HEK293 (cell line): Measurements from ENCODE around the gene CRYBA1.

Experiments
- CTCF ChIA-PET: fragments of 350-600 bp; formaldehyde crosslinking; extraction: SDS; loops from one replicate; lab custom pipeline; 2021; ENCODE audit warnings: antibody characterized with exemption; lab: Yijun Ruan, JAX
- POLR2A ChIA-PET: fragments of 300-600 bp; formaldehyde crosslinking; extraction: SDS; loops from one replicate; lab custom pipeline; 2020; ENCODE audit warnings: antibody characterized with exemption, inconsistent platforms; lab: Yijun Ruan, JAX
- H3K27ac ChIP-seq: fragments of 200-500 bp; sonication (Bioruptor generic); 2 replicates; pipeline ENCODE4 v1.5.1; 2014; ENCODE audit warnings: low read depth, low read length, control low read depth, inconsistent platforms; ENCODE audit errors: extremely low read depth
- H3K36me3 ChIP-seq, 2 experiments: fragments of 200-500 bp in 1 of 2; sonication (Bioruptor generic) in 1 of 2; 1 replicate in 1 of 2; 2 replicates in 1 of 2; pipeline ENCODE4 v1.5.1; 2014 to 2017; ENCODE audit warnings: inconsistent platforms in 2 of 2, low read length in 2 of 2; ENCODE audit not compliant: control insufficient read depth in 2 of 2, insufficient read depth in 1 of 2
- H3K4me1 ChIP-seq: fragments of 200-500 bp; sonication (Bioruptor generic); 2 replicates; pipeline ENCODE4 v1.5.1; 2014; ENCODE audit warnings: mild to moderate bottlenecking, low read length, inconsistent platforms; ENCODE audit not compliant: control insufficient read depth, insufficient read depth
- H3K4me3 ChIP-seq: 2 replicates; pipeline ENCODE4 v1.5.1; 2011; ENCODE audit warnings: low read depth, mild to moderate bottlenecking, control low read depth, low read length, moderate library complexity
- H3K9me3 ChIP-seq: fragments of 200-500 bp; sonication (Bioruptor generic); 2 replicates; pipeline ENCODE4 v1.5.1; 2014; ENCODE audit warnings: low read depth, low read length, inconsistent platforms; ENCODE audit not compliant: control insufficient read depth, insufficient read depth
- CTCF ChIP-seq: fragments of 450-650 bp; formaldehyde crosslinking; IDR thresholded peaks from 2 replicates; pipeline ENCODE4 v1.5.1; 2016; ENCODE audit warnings: missing biosample characterization, missing genetic modification characterization
- GLIS2 ChIP-seq: fragments of 450-650 bp; formaldehyde crosslinking; IDR thresholded peaks from 2 replicates; pipeline ENCODE4 v1.5.1; 2016; ENCODE audit warnings: missing biosample characterization, missing genetic modification characterization
- KLF1 ChIP-seq: fragments of 450-650 bp; formaldehyde crosslinking; IDR thresholded peaks from 2 replicates; pipeline ENCODE4 v1.5.1; 2016; ENCODE audit warnings: missing biosample characterization, missing genetic modification characterization
- OSR2 ChIP-seq: fragments of 450-650 bp; formaldehyde crosslinking; IDR thresholded peaks from 2 replicates; pipeline ENCODE4 v1.5.1; 2016; ENCODE audit warnings: missing biosample characterization, missing genetic modification characterization
- WT1 ChIP-seq: fragments of 450-650 bp; formaldehyde crosslinking; IDR thresholded peaks from 2 replicates; pipeline ENCODE4 v1.5.1; 2016; ENCODE audit warnings: missing biosample characterization, missing genetic modification characterization
- YY1 ChIP-seq: fragments of 450-650 bp; formaldehyde crosslinking; IDR thresholded peaks from 2 replicates; pipeline ENCODE4 v1.5.1; 2018; ENCODE audit warnings: missing biosample characterization, missing genetic modification characterization
- YY2 ChIP-seq: fragments of 450-650 bp; formaldehyde crosslinking; IDR thresholded peaks from 2 replicates; pipeline ENCODE4 v1.5.1; 2016; ENCODE audit warnings: missing biosample characterization, missing genetic modification characterization
- ZBTB21 ChIP-seq: fragments of 450-650 bp; formaldehyde crosslinking; IDR thresholded peaks from 2 replicates; pipeline ENCODE4 v1.5.1; 2017; ENCODE audit warnings: missing biosample characterization, missing genetic modification characterization
- ZNF132 ChIP-seq: fragments of 450-650 bp; formaldehyde crosslinking; IDR thresholded peaks from 2 replicates; pipeline ENCODE4 v1.5.1; 2017; ENCODE audit warnings: missing biosample characterization, missing genetic modification characterization, borderline replicate concordance
- ZNF146 ChIP-seq: fragments of 450-650 bp; formaldehyde crosslinking; IDR thresholded peaks from 2 replicates; pipeline ENCODE4 v1.5.1; 2016; ENCODE audit warnings: missing biosample characterization, missing genetic modification characterization
- ZNF148 ChIP-seq: fragments of 450-650 bp; formaldehyde crosslinking; IDR thresholded peaks from 2 replicates; pipeline ENCODE4 v1.5.0; 2017; ENCODE audit warnings: missing biosample characterization, missing genetic modification characterization, borderline replicate concordance
- ZNF16 ChIP-seq: fragments of 450-650 bp; formaldehyde crosslinking; IDR thresholded peaks from 2 replicates; pipeline ENCODE4 v1.5.1; 2016; ENCODE audit warnings: low read depth, missing biosample characterization, missing genetic modification characterization
- ZNF175 ChIP-seq: fragments of 450-650 bp; formaldehyde crosslinking; IDR thresholded peaks from 2 replicates; pipeline ENCODE4 v1.5.1; 2016; ENCODE audit warnings: missing biosample characterization, missing genetic modification characterization
- ZNF2 ChIP-seq: fragments of 450-650 bp; formaldehyde crosslinking; IDR thresholded peaks from 2 replicates; pipeline ENCODE4 v1.5.1; 2016; ENCODE audit warnings: missing biosample characterization, missing genetic modification characterization
- ZNF214 ChIP-seq: fragments of 450-650 bp; formaldehyde crosslinking; IDR thresholded peaks from 2 replicates; pipeline ENCODE4 v1.5.1; 2017; ENCODE audit warnings: missing biosample characterization, mild to moderate bottlenecking, missing genetic modification characterization, borderline replicate concordance
- ZNF223 ChIP-seq: fragments of 450-650 bp; formaldehyde crosslinking; IDR thresholded peaks from 2 replicates; pipeline ENCODE4 v1.5.1; 2016; ENCODE audit warnings: missing biosample characterization, missing genetic modification characterization
- ZNF274 ChIP-seq, 2 experiments: fragments of 200-500 bp in 1 of 2; fragments of 450-650 bp in 1 of 2; sonication (Bioruptor generic) in 1 of 2; formaldehyde crosslinking in 1 of 2; IDR thresholded peaks; 2 replicates each; pipeline versions ENCODE4 v1.5.1 to v1.6.1; 2014 to 2016; ENCODE audit warnings: borderline replicate concordance in 1 of 2, inconsistent platforms in 1 of 2, low read length in 1 of 2, missing biosample characterization in 1 of 2, missing genetic modification characterization in 1 of 2
- ZNF350 ChIP-seq: fragments of 450-650 bp; formaldehyde crosslinking; IDR thresholded peaks from 2 replicates; pipeline ENCODE4 v1.5.0; 2017; ENCODE audit warnings: missing biosample characterization, mild to moderate bottlenecking, missing genetic modification characterization
- ZNF354C ChIP-seq: fragments of 450-650 bp; formaldehyde crosslinking; IDR thresholded peaks from 2 replicates; pipeline ENCODE4 v1.5.1; 2016; ENCODE audit warnings: missing biosample characterization, missing genetic modification characterization, low read depth, borderline replicate concordance
- ZNF37A ChIP-seq: fragments of 450-650 bp; IDR thresholded peaks from 2 replicates; pipeline ENCODE4 v1.5.1; 2018; ENCODE audit warnings: missing biosample characterization, missing genetic modification characterization
- ZNF394 ChIP-seq: fragments of 450-650 bp; formaldehyde crosslinking; IDR thresholded peaks from 2 replicates; pipeline ENCODE4 v1.5.1; 2016; ENCODE audit warnings: missing biosample characterization, missing genetic modification characterization, mild to moderate bottlenecking, moderate library complexity, borderline replicate concordance
- ZNF404 ChIP-seq: fragments of 450-650 bp; formaldehyde crosslinking; IDR thresholded peaks from 2 replicates; pipeline ENCODE4 v1.5.1; 2017; ENCODE audit warnings: missing biosample characterization, missing genetic modification characterization
- ZNF560 ChIP-seq: fragments of 450-650 bp; formaldehyde crosslinking; IDR thresholded peaks from 2 replicates; pipeline ENCODE4 v1.5.1; 2017; ENCODE audit warnings: missing biosample characterization, missing genetic modification characterization, borderline replicate concordance
- ZNF580 ChIP-seq: fragments of 450-650 bp; formaldehyde crosslinking; IDR thresholded peaks from 2 replicates; pipeline ENCODE4 v1.5.1; 2016; ENCODE audit warnings: missing biosample characterization, missing genetic modification characterization
- ZNF621 ChIP-seq: fragments of 450-650 bp; formaldehyde crosslinking; IDR thresholded peaks from 2 replicates; pipeline ENCODE4 v1.5.1; 2017; ENCODE audit warnings: missing biosample characterization, missing genetic modification characterization
- ZNF654 ChIP-seq: fragments of 450-650 bp; formaldehyde crosslinking; IDR thresholded peaks from 2 replicates; pipeline ENCODE4 v1.5.1; 2016; ENCODE audit warnings: low read depth, missing biosample characterization, missing genetic modification characterization
- ZNF677 ChIP-seq: fragments of 450-650 bp; IDR thresholded peaks from 2 replicates; pipeline ENCODE4 v1.5.0; 2018; ENCODE audit warnings: missing biosample characterization, mild to moderate bottlenecking, missing genetic modification characterization, moderate library complexity
- ZNF76 ChIP-seq: fragments of 450-650 bp; formaldehyde crosslinking; IDR thresholded peaks from 2 replicates; pipeline ENCODE4; 2016; ENCODE audit warnings: low read depth, missing biosample characterization, missing genetic modification characterization, borderline replicate concordance
- ZNF777 ChIP-seq: fragments of 450-650 bp; formaldehyde crosslinking; IDR thresholded peaks from 2 replicates; pipeline ENCODE4 v1.5.1; 2017; ENCODE audit warnings: missing biosample characterization, missing genetic modification characterization, borderline replicate concordance

The CRYBA1 gene

GRCh38 chr17:29293890-29294579, 47.4 kb downstream of the CRYBA1 start, which contains the start of gene NUFIP2 (continued):
- TF ChIP-seq ZNF274 (IDR thresholded peaks at IDR 0.05; ENCODE audit: low read length) (no peak), ZNF274 (tag by site-specific recombination; IDR thresholded peaks at IDR 0.05; ENCODE audit: borderline replicate concordance) (no peak), ZNF580 (tag by site-specific recombination) (peak; percentile 97), ZNF654 (tag by site-specific recombination) (no peak), ZNF148 (tag by site-specific recombination) (no peak), ZNF132 (tag by site-specific recombination) (no peak), ZNF404 (tag by site-specific recombination) (no peak)

GRCh38 chr17:29294580-29294900, 47.9 kb downstream of the CRYBA1 start:
- H3K9me3 ChIP-seq, result no peaks in the 10 kb centered on the region
- H3K4me1 ChIP-seq, result peaks cover 11% of the 10 kb centered on the region
- peak overlapping the region; percentile 62 for H3K4me3 ChIP-seq
- POLR2A ChIA-PET, result interaction anchor here (0.6 to 3.3 kb wide), 51 partner anchors 9 to 636 kb away, joined by 3 to 33 read pairs (median 5); partner anchors contain the start of genes ANKRD13B, MYO18A, PHF12 and RPL23A
- H3K27ac ChIP-seq, result peak overlapping the region; percentile 99
- CTCF ChIA-PET, result interaction anchor here (0.7 to 1.0 kb wide), 4 partner anchors 129 to 810 kb away, joined by 3 to 4 read pairs (median 4); no protein-coding TSS in a partner anchor
- TF ChIP-seq ZNF394 (tag by site-specific recombination) (no peak), OSR2 (tag by site-specific recombination) (no peak), CTCF (tag by site-specific recombination) (0 out of 2 replicates have a peak, but pooled peaks have one; percentile 7)
- TF ChIP-seq, all 188 proteins: peak for 1
- peaks cover 12 to 15% of the 10 kb centered on the region in 2 experiments for H3K36me3 ChIP-seq

- H3K36me3 ChIP-seq, result peaks cover 4 to 7% of the 10 kb centered on the region in 2 experiments
- CTCF ChIA-PET, result no interaction called here
- POLR2A ChIA-PET, result interaction anchor here (0.6 kb wide), 1 partner anchor 11 kb away, joined by 6 read pairs; no protein-coding TSS in a partner anchor
Observed at GRCh38 chr17:29295420-29295819, 48.8 kb downstream of the CRYBA1 start.

GRCh38 chr17:29299031-29299430, 52.4 kb downstream of the CRYBA1 start:
- no peaks in the 10 kb centered on the region; a peak in 1 of 3 replicates for H3K36me3 ChIP-seq
- CTCF ChIA-PET, result interaction anchor here (0.7 to 1.0 kb wide), 2 partner anchors 10 to 703 kb away, joined by 3 to 5 read pairs; no protein-coding TSS in a partner anchor
- no peak for TF ChIP-seq ZNF580 (tag by site-specific recombination)
- no peak for TF ChIP-seq ZNF777
- TF ChIP-seq ZNF76 (tag by site-specific recombination), result no peak
- no peak for TF ChIP-seq ZNF2
- no peak for TF ChIP-seq WT1 (tag by site-specific recombination)
- TF ChIP-seq YY2 (tag by site-specific recombination), result no peak
- no peak for TF ChIP-seq ZNF354C (tag by site-specific recombination)
- no peak for TF ChIP-seq ZNF621 (tag by site-specific recombination)
- no peak for TF ChIP-seq ZNF560 (tag by site-specific recombination)
- no peak for TF ChIP-seq ZNF175 (tag by site-specific recombination)
- TF ChIP-seq KLF1 (tag by site-specific recombination), result no peak
- TF ChIP-seq YY1 (tag by site-specific recombination), result no peak
- no peak for TF ChIP-seq GLIS2 (tag by site-specific recombination)

More at GRCh38 chr17:29295420-29295819, 48.8 kb downstream of the CRYBA1 start:
- Histone ChIP-seq H3K4me1 (peaks cover 7% of the 10 kb centered on the region; the same call in 1 of the 2 replicates), H3K27ac (no peak overlapping the region), H3K9me3 (no peaks in the 10 kb centered on the region), H3K4me3 (no peak overlapping the region)
- TF ChIP-seq ZNF37A (tag by site-specific recombination), result no peak
- TF ChIP-seq ZNF677 (tag by site-specific recombination), result no peak
- no peak for TF ChIP-seq ZNF214 (tag by site-specific recombination)
- TF ChIP-seq ZNF777, result no peak
- TF ChIP-seq ZNF350, result no peak
- TF ChIP-seq ZNF16 (tag by site-specific recombination), result no peak
- TF ChIP-seq ZNF223, result no peak
- no peak for TF ChIP-seq ZBTB21 (tag by site-specific recombination)
- TF ChIP-seq ZNF146, result peak; percentile 96

More at GRCh38 chr17:29299031-29299430, 52.4 kb downstream of the CRYBA1 start:
- no peak overlapping the region for H3K4me3 ChIP-seq
- H3K27ac ChIP-seq, result no peak overlapping the region
- POLR2A ChIA-PET, result no interaction called here
- H3K9me3 ChIP-seq, result no peaks in the 10 kb centered on the region
- 0 out of 2 replicates have a peak, but pooled peaks cover 3% of the 10 kb centered on the region for H3K4me1 ChIP-seq
